GM12864 (cell line): Measurements from ENCODE around the gene OSBPL5.

Experiments
- DNase-seq: peaks from one replicate; pipeline ENCODE4 v3.0.0-alpha.2; 2011; ENCODE audit warnings: low read depth
- H3K4me3 ChIP-seq: 2 replicates; pipeline ENCODE4 v1.5.1; 2011; ENCODE audit warnings: mild to moderate bottlenecking, low read depth, low read length, control low read depth
- TF ChIP-seq, protein P1 (sequence below): IDR thresholded peaks from 2 replicates; pipeline ENCODE4 v1.5.1; 2011; ENCODE audit warnings: low read depth, mild to moderate bottlenecking, moderate library complexity, low read length, control low read depth, inconsistent platforms; ENCODE audit errors: missing control alignments

Gene OSBPL5

DNA sequence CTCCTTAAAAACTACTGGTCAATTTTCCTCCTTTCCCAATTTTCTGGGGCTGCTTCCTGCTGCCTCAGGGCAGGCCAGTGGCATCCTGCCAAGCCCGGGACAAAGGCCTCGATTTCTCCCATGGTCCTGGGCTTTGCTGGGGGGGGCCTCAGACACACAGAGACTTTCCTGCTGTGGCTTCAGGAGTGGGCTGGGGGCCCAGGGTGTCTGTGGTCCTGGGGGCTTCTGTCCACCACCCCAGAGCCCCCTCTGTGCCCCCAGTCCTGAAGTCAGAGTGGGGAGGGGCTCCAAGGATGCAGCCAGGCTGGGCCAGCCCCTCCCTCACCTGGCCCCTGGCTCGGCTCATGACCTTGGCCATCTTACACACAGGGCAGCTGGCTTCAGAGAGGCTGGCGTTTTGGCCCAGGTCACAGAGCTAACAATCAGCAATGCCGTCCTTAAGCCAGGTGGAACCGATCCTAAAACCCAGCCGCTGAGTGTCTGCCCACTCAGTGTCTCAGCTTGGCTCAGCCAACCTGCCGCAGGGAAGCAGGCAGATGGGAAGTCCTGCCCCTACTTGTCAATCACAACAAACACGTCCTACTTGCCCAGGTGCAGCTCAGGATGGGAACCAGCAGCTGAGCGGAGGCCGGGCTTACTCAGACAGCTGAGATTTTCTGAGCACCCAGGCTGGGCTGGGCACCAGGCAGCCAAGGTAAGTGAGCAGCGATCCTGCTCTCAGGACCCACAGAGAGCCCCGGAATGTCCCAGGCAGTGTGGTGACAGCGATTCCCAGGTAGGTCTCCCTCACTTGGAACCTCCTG is 34.6 kb downstream of the OSBPL5 start:
- TF ChIP-seq, protein P1, sequence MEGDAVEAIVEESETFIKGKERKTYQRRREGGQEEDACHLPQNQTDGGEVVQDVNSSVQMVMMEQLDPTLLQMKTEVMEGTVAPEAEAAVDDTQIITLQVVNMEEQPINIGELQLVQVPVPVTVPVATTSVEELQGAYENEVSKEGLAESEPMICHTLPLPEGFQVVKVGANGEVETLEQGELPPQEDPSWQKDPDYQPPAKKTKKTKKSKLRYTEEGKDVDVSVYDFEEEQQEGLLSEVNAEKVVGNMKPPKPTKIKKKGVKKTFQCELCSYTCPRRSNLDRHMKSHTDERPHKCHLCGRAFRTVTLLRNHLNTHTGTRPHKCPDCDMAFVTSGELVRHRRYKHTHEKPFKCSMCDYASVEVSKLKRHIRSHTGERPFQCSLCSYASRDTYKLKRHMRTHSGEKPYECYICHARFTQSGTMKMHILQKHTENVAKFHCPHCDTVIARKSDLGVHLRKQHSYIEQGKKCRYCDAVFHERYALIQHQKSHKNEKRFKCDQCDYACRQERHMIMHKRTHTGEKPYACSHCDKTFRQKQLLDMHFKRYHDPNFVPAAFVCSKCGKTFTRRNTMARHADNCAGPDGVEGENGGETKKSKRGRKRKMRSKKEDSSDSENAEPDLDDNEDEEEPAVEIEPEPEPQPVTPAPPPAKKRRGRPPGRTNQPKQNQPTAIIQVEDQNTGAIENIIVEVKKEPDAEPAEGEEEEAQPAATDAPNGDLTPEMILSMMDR = no peak
- no peak for DNase-seq
- H3K4me3 ChIP-seq = no peak overlapping the region

GRCh38 chr11:3129591-3130268 is 35.4 kb downstream of the OSBPL5 start:
- TF ChIP-seq, protein P1 = no peak
- no peak for DNase-seq
- H3K4me3 ChIP-seq = no peak overlapping the region

DNA sequence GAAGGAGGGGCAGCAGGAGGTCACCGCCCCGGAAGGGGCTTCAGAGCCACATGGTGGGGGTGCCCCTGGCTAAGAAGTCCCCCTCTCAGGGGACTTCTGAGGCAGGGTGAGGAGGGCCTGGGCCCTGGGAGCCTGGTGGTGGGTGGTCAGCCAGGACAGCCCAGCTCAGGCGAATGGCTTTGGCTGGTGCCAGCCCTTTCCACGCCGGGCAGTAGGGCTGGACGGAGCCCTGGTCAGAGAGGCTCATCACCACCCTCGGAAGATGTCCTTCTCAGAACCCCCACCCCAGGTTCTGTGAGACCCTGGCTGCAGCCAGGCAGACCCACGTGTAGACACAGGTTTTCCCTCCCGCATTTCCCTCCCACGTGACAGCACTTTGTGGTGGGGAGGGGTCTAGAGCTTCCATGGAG is 35.9 kb downstream of the OSBPL5 start:
- TF ChIP-seq, protein P1 = no peak
- no peak for DNase-seq
- no peak overlapping the region for H3K4me3 ChIP-seq

GRCh38 chr11:3128356-3129180 is 36.5 kb downstream of the OSBPL5 start:
- H3K4me3 ChIP-seq = no peak overlapping the region
- no peak for DNase-seq
- TF ChIP-seq, protein P1 = no peak

DNA sequence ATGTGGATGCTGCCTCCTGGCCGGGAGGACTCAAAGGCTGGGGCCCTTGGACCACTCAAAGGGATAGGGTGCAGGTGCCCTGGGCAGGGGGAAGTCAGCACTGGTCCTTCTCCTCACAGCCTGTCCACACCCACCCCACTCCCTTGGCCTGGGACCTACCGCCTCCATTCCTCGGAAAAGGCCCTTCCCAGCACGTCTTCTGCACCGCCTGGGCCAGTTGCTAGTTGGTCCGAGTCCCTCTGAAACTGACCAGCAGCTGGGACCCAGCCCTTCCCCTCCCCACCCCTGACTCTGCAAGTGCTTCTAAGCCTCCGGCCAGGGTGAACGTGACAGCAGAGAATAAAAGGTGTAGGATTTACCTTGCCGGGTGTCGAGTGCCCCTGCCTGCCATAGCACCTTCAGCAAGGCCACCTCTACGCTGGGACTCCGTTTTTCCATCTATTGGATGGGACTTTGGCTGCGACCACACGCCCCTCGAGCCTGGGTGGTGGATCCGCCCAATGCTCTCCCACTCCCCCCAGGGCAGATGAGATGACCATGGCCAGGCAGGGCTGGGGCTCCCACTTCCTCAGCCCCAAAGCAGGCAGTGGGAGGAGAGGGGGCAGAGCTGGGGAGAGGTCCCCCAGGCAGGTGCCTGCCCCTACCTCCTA is 37.3 kb downstream of the OSBPL5 start:
- no peak overlapping the region for H3K4me3 ChIP-seq
- DNase-seq = no peak
- TF ChIP-seq, protein P1 = no peak

- H3K4me3 ChIP-seq = no peak overlapping the region
- DNase-seq = no peak
- TF ChIP-seq, protein P1 = no peak
Measured at GRCh38 chr11:3126901-3127691, 38.0 kb downstream of the OSBPL5 start.
